NCI-H1092 treated with DMSO at 0.1 percent for 48 hours (cell line): ENCODE results near the gene CD33.
"Not testable (repeated sequence)": the region's sequence is repeated elsewhere in the genome, so short reads cannot be mapped to it uniquely, and the experiment has no call there.

Experiments
- DNase-seq: peaks from one replicate; lab custom pipeline; 2025; lab: John Stamatoyannopoulos, UW

CD33 gene

GRCh38 chr19:51224898-51225393, at the start of gene CD33:
Gene CD33 (plus strand): TSS chr19:51225080. CDS start chr19:51225119, 39 bp downstream.
- not testable (repeated sequence) for DNase-seq

GRCh38 chr19:51179256-51179655, 45.6 kb upstream of the CD33 start:
- DNase-seq: no peak

GRCh38 chr19:51181377-51181912, 43.4 kb upstream of the CD33 start:
- DNase-seq: no peak

- no peak for DNase-seq
Measured at GRCh38 chr19:51181913-51182419, 42.9 kb upstream of the CD33 start.

- no peak for DNase-seq
Measured at GRCh38 chr19:51183629-51184028, 41.3 kb upstream of the CD33 start.

- DNase-seq: no peak
Measured at GRCh38 chr19:51185069-51185867, 39.6 kb upstream of the CD33 start.

GRCh38 chr19:51185868-51186215, 39.0 kb upstream of the CD33 start:
- no peak for DNase-seq

GRCh38 chr19:51186323-51186722, 38.6 kb upstream of the CD33 start:
- DNase-seq: no peak

GRCh38 chr19:51187395-51188226, 37.3 kb upstream of the CD33 start:
- no peak for DNase-seq

GRCh38 chr19:51188227-51188559, 36.7 kb upstream of the CD33 start:
- no peak for DNase-seq

- no peak for DNase-seq
Measured at GRCh38 chr19:51192689-51193088, 32.2 kb upstream of the CD33 start.

GRCh38 chr19:51194527-51195315, 30.2 kb upstream of the CD33 start:
- no peak for DNase-seq

GRCh38 chr19:51195316-51195586, 29.6 kb upstream of the CD33 start:
- DNase-seq: no peak

- DNase-seq: no peak
Measured at GRCh38 chr19:51195616-51196015, 29.3 kb upstream of the CD33 start.

GRCh38 chr19:51196181-51196580, 28.7 kb upstream of the CD33 start:
- DNase-seq: no peak

- DNase-seq: no peak
Measured at GRCh38 chr19:51198641-51199040, 26.2 kb upstream of the CD33 start.

GRCh38 chr19:51200071-51200666, 24.7 kb upstream of the CD33 start:
- no peak for DNase-seq

GRCh38 chr19:51201712-51202111, 23.2 kb upstream of the CD33 start:
- DNase-seq: no peak

GRCh38 chr19:51203916-51204315, 21.0 kb upstream of the CD33 start:
- no peak for DNase-seq

GRCh38 chr19:51204321-51204720, 20.6 kb upstream of the CD33 start:
- DNase-seq: no peak

- no peak for DNase-seq
Measured at GRCh38 chr19:51207747-51208146, 17.1 kb upstream of the CD33 start.
